ENCODE results near the gene KAZN. TPM values are rescaled to one million over a fixed set of nuclear protein-coding genes. Genes with fewer than 3 reads are reported as not detected.

The KAZN gene
- total and polyA plus RNA-seq, 2 donors (not counting 1 experiment from before 2014, with no cell fraction given), result 3.4 to 5.0 TPM

- Histone ChIP-seq H3K27ac (ENCODE audit: insufficient read depth, low read length) (no peak overlapping the region), H3K4me3 (replicated peaks in 1 of 4; ENCODE audit: control extremely low read depth in 1 of 4, insufficient read depth in 1 of 4, low read depth in 3 of 4, low read length in 4 of 4) (no peak overlapping the region), H3K79me2 (ENCODE audit: control insufficient read depth, insufficient read depth, low read length) (no peaks in the 10 kb centered on the region), H3K4me1 (ENCODE audit: control insufficient read depth, extremely low read depth, insufficient read depth, low read length) (peaks cover 6% of the 10 kb centered on the region), H2AFZ (ENCODE audit: low read length) (no peak overlapping the region), H3K9me3 (ENCODE audit: control insufficient read depth, insufficient read depth, low read depth, low read length) (no peaks in the 10 kb centered on the region), H3K9ac (ENCODE audit: insufficient read depth, low read length) (no peak overlapping the region), H3K4me2 (ENCODE audit: extremely low read depth, insufficient read depth, low read length) (no peak overlapping the region), H3K27me3 (ENCODE audit: control insufficient read depth, insufficient read depth, low read length) (no peaks in the 10 kb centered on the region), H4K20me1 (ENCODE audit: control insufficient read depth, extremely low read depth, insufficient read depth, low read length) (no peaks in the 10 kb centered on the region), H3K36me3 (ENCODE audit: control insufficient read depth, insufficient read depth, low read length) (no peaks in the 10 kb centered on the region)
- DNase-seq (ENCODE audit: low read depth in 2 of 2), result no peak
- TF ChIP-seq, protein P1, sequence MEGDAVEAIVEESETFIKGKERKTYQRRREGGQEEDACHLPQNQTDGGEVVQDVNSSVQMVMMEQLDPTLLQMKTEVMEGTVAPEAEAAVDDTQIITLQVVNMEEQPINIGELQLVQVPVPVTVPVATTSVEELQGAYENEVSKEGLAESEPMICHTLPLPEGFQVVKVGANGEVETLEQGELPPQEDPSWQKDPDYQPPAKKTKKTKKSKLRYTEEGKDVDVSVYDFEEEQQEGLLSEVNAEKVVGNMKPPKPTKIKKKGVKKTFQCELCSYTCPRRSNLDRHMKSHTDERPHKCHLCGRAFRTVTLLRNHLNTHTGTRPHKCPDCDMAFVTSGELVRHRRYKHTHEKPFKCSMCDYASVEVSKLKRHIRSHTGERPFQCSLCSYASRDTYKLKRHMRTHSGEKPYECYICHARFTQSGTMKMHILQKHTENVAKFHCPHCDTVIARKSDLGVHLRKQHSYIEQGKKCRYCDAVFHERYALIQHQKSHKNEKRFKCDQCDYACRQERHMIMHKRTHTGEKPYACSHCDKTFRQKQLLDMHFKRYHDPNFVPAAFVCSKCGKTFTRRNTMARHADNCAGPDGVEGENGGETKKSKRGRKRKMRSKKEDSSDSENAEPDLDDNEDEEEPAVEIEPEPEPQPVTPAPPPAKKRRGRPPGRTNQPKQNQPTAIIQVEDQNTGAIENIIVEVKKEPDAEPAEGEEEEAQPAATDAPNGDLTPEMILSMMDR (conservative IDR thresholded peaks at IDR 0.05 in 1 of 2, IDR thresholded peaks at IDR 0.05 in 1 of 2; ENCODE audit: low read depth in 1 of 2, low read length in 2 of 2), result no peak
- TF ChIP-seq EZH2 (IDR thresholded peaks at IDR 0.05; ENCODE audit: low read length, missing control alignments), result no peak
Measured at GRCh38 chr1:15090373-15090772, 491.9 kb downstream of the KAZN start.

GRCh38 chr1:15094056-15094455 is 495.6 kb downstream of the KAZN start:
- Histone ChIP-seq H3K4me1 (ENCODE audit: control insufficient read depth, extremely low read depth, insufficient read depth, low read length) (no peaks in the 10 kb centered on the region), H3K9me3 (ENCODE audit: control insufficient read depth, insufficient read depth, low read depth, low read length) (no peaks in the 10 kb centered on the region), H3K79me2 (ENCODE audit: control insufficient read depth, insufficient read depth, low read length) (no peaks in the 10 kb centered on the region), H2AFZ (ENCODE audit: low read length) (no peak overlapping the region), H3K36me3 (ENCODE audit: control insufficient read depth, insufficient read depth, low read length) (no peaks in the 10 kb centered on the region), H4K20me1 (ENCODE audit: control insufficient read depth, extremely low read depth, insufficient read depth, low read length) (no peaks in the 10 kb centered on the region), H3K9ac (ENCODE audit: insufficient read depth, low read length) (no peak overlapping the region), H3K4me2 (ENCODE audit: extremely low read depth, insufficient read depth, low read length) (no peak overlapping the region), H3K4me3 (replicated peaks in 1 of 4; ENCODE audit: control extremely low read depth in 1 of 4, insufficient read depth in 1 of 4, low read depth in 3 of 4, low read length in 4 of 4) (no peak overlapping the region), H3K27me3 (ENCODE audit: control insufficient read depth, insufficient read depth, low read length) (peaks cover 3% of the 10 kb centered on the region), H3K27ac (ENCODE audit: insufficient read depth, low read length) (no peak overlapping the region)
- TF ChIP-seq, protein P1 (conservative IDR thresholded peaks at IDR 0.05 in 1 of 2, IDR thresholded peaks at IDR 0.05 in 1 of 2; ENCODE audit: low read depth in 1 of 2, low read length in 2 of 2), result no peak
- TF ChIP-seq EZH2 (IDR thresholded peaks at IDR 0.05; ENCODE audit: low read length, missing control alignments), result no peak
- DNase-seq (ENCODE audit: low read depth in 2 of 2), result no peak

GRCh38 chr1:15094719-15095495 is 496.4 kb downstream of the KAZN start:
- Histone ChIP-seq H3K4me3 (replicated peaks in 1 of 4; ENCODE audit: control extremely low read depth in 1 of 4, insufficient read depth in 1 of 4, low read depth in 3 of 4, low read length in 4 of 4) (no peak overlapping the region), H3K9me3 (ENCODE audit: control insufficient read depth, insufficient read depth, low read depth, low read length) (no peaks in the 10 kb centered on the region), H3K36me3 (ENCODE audit: control insufficient read depth, insufficient read depth, low read length) (no peaks in the 10 kb centered on the region), H4K20me1 (ENCODE audit: control insufficient read depth, extremely low read depth, insufficient read depth, low read length) (no peaks in the 10 kb centered on the region), H3K27ac (ENCODE audit: insufficient read depth, low read length) (no peak overlapping the region), H2AFZ (ENCODE audit: low read length) (no peak overlapping the region), H3K4me1 (ENCODE audit: control insufficient read depth, extremely low read depth, insufficient read depth, low read length) (no peaks in the 10 kb centered on the region), H3K27me3 (ENCODE audit: control insufficient read depth, insufficient read depth, low read length) (peaks cover 3% of the 10 kb centered on the region), H3K79me2 (ENCODE audit: control insufficient read depth, insufficient read depth, low read length) (no peaks in the 10 kb centered on the region), H3K4me2 (ENCODE audit: extremely low read depth, insufficient read depth, low read length) (no peak overlapping the region), H3K9ac (ENCODE audit: insufficient read depth, low read length) (no peak overlapping the region)
- TF ChIP-seq EZH2 (IDR thresholded peaks at IDR 0.05; ENCODE audit: low read length, missing control alignments), result no peak
- TF ChIP-seq, protein P1 (conservative IDR thresholded peaks at IDR 0.05 in 1 of 2, IDR thresholded peaks at IDR 0.05 in 1 of 2; ENCODE audit: low read depth in 1 of 2, low read length in 2 of 2), result no peak
- no peak for DNase-seq (ENCODE audit: low read depth in 2 of 2)

Data from fibroblast of lung (primary cell).